AG08396 (cell line): ENCODE results near the gene NFATC2IP.
"Not testable (repeated sequence)": the region's sequence is repeated elsewhere in the genome, so short reads cannot be mapped to it uniquely, and the experiment has no call there.

Source experiments
- DNase-seq: peaks from one replicate; pipeline ENCODE4 v3.0.0; 2012; ENCODE audit warnings: low spot score, mixed read lengths

NFATC2IP gene

GRCh38 chr16:28998837-28999236, 48.1 kb downstream of the NFATC2IP start:
- DNase-seq, result no peak

- DNase-seq, result no peak
Measured at GRCh38 chr16:28999577-28999976, 48.8 kb downstream of the NFATC2IP start.

GRCh38 chr16:29000019-29000418, 49.3 kb downstream of the NFATC2IP start:
- no peak for DNase-seq

- not testable (repeated sequence) for DNase-seq
Measured at GRCh38 chr16:29004496-29005139, 53.9 kb downstream of the NFATC2IP start.

GRCh38 chr16:29007730-29008593, 57.2 kb downstream of the NFATC2IP start:
- peak; percentile 57 for DNase-seq

GRCh38 chr16:29009050-29009837, 58.5 kb downstream of the NFATC2IP start:
- no peak for DNase-seq

GRCh38 chr16:29009838-29010166, 59.1 kb downstream of the NFATC2IP start:
- DNase-seq, result no peak

GRCh38 chr16:29011112-29011511, 60.4 kb downstream of the NFATC2IP start:
- DNase-seq, result no peak

GRCh38 chr16:29011851-29012250, 61.1 kb downstream of the NFATC2IP start:
- DNase-seq, result no peak

- DNase-seq, result no peak
Measured at GRCh38 chr16:29012913-29013553, 62.3 kb downstream of the NFATC2IP start.

GRCh38 chr16:29014561-29015069, 63.9 kb downstream of the NFATC2IP start:
- no peak for DNase-seq
